Stimulated activated CD8-positive, alpha-beta memory T cell treated with anti-CD3 and anti-CD28 coated beads, Interleukin-4, amount 100 ng/mL, for 48 hours (primary cell): ENCODE results near the gene ABCC6.
"Not testable (repeated sequence)": the region's sequence is repeated elsewhere in the genome, so short reads cannot be mapped to it uniquely, and the experiment has no call there.

Experiments
- DNase-seq: peaks from one replicate; pipeline ENCODE4 v3.0.0-alpha.2; 2020

The ABCC6 gene

GRCh38 chr16:16188827-16189226, 34.5 kb downstream of the ABCC6 start:
- DNase-seq, result no peak

- DNase-seq, result no peak
These were observed 36.5 kb downstream of the ABCC6 start for GRCh38 chr16:16186820-16187219.

- no peak for DNase-seq
These were observed 38.2 kb downstream of the ABCC6 start for GRCh38 chr16:16185095-16185494.

GRCh38 chr16:16184594-16184993, 38.7 kb downstream of the ABCC6 start:
- no peak for DNase-seq

- no peak for DNase-seq
These were observed 39.7 kb downstream of the ABCC6 start for GRCh38 chr16:16183562-16183961.

GRCh38 chr16:16182918-16183317, 40.4 kb downstream of the ABCC6 start:
- DNase-seq, result no peak

- not testable (repeated sequence) for DNase-seq
These were observed 41.5 kb downstream of the ABCC6 start for GRCh38 chr16:16181748-16182147.

GRCh38 chr16:16178455-16179162, 44.7 kb downstream of the ABCC6 start:
- no peak for DNase-seq

GRCh38 chr16:16176328-16176727, 47.0 kb downstream of the ABCC6 start:
- no peak for DNase-seq

- DNase-seq, result no peak
These were observed 48.0 kb downstream of the ABCC6 start for GRCh38 chr16:16175296-16175695.

- no peak for DNase-seq
These were observed 50.3 kb downstream of the ABCC6 start for GRCh38 chr16:16172991-16173390.

- no peak for DNase-seq
These were observed 51.9 kb downstream of the ABCC6 start for GRCh38 chr16:16171332-16171919.

- DNase-seq, result no peak
These were observed 53.7 kb downstream of the ABCC6 start for GRCh38 chr16:16169615-16170014.

GRCh38 chr16:16168431-16168830, 54.9 kb downstream of the ABCC6 start:
- no peak for DNase-seq

- DNase-seq, result no peak
These were observed 55.4 kb downstream of the ABCC6 start for GRCh38 chr16:16167927-16168326.

- DNase-seq, result no peak
These were observed 56.3 kb downstream of the ABCC6 start for GRCh38 chr16:16166949-16167348.

GRCh38 chr16:16166085-16166484, 57.2 kb downstream of the ABCC6 start:
- DNase-seq, result no peak

- no peak for DNase-seq
These were observed 59.1 kb downstream of the ABCC6 start for GRCh38 chr16:16164243-16164642.

- DNase-seq, result no peak
These were observed 59.7 kb downstream of the ABCC6 start for GRCh38 chr16:16163571-16163970.

GRCh38 chr16:16163109-16163508, 60.2 kb downstream of the ABCC6 start:
- no peak for DNase-seq

GRCh38 chr16:16162591-16162990, 60.7 kb downstream of the ABCC6 start:
- peak; percentile 36 for DNase-seq

GRCh38 chr16:16161840-16162239, 61.5 kb downstream of the ABCC6 start:
- not testable (repeated sequence) for DNase-seq

GRCh38 chr16:16161319-16161718, 62.0 kb downstream of the ABCC6 start:
- DNase-seq, result no peak

GRCh38 chr16:16159662-16160061, 63.6 kb downstream of the ABCC6 start:
- no peak for DNase-seq
